ENCODE results near the gene BAX. TPM values are rescaled to one million over a fixed set of nuclear protein-coding genes. Genes with fewer than 3 reads are reported as not detected.

BAX gene
- total and polyA plus RNA-seq, 2 of the 13 experiments (the other 11 are each of a cell fraction or from before 2014, with no cell fraction given), result 139 to 176 TPM

GRCh38 chr19:48993175-48994034, 38.7 kb downstream of the BAX start, which contains the start of the genes GYS1 and RUVBL2 (continued):
- TF ChIP-seq FOXA3 (CRISPR knock-in tag; IDR thresholded peaks at IDR 0.05), result peak; percentile 20
- peak; percentile 73 for TF ChIP-seq SAP130 (CRISPR knock-in tag; IDR thresholded peaks at IDR 0.05; ENCODE audit: low read depth)
- TF ChIP-seq ETV5 (CRISPR knock-in tag; IDR thresholded peaks at IDR 0.05; ENCODE audit: borderline replicate concordance), result peak; percentile 58; the same call in 1 of the 2 replicates
- peak; percentile 75 for TF ChIP-seq ZNF687 (CRISPR knock-in tag; IDR thresholded peaks at IDR 0.05)
- TF ChIP-seq XBP1 (CRISPR knock-in tag; IDR thresholded peaks at IDR 0.05), result no peak
- peak; percentile 27 for TF ChIP-seq SRSF1 (optimal IDR thresholded peaks at IDR 0.05; ENCODE audit: low read depth, low read length)
- no peak for TF ChIP-seq ZNF724P (CRISPR knock-in tag; IDR thresholded peaks at IDR 0.05; ENCODE audit: borderline replicate concordance)
- 0 out of 2 replicates have a peak, but pooled peaks have one; percentile 47 for TF ChIP-seq ZFP1 (CRISPR knock-in tag; IDR thresholded peaks at IDR 0.05)
- TF ChIP-seq PATZ1 (CRISPR knock-in tag; IDR thresholded peaks at IDR 0.05), result peak; percentile 64
- TF ChIP-seq SPEN (CRISPR knock-in tag; IDR thresholded peaks at IDR 0.05; ENCODE audit: low read depth), result peak; percentile 42
- 0 out of 2 replicates have a peak, but pooled peaks have one; percentile 56 for TF ChIP-seq THAP9 (CRISPR knock-in tag; IDR thresholded peaks at IDR 0.05; ENCODE audit: borderline replicate concordance)
- TF ChIP-seq NFATC3 (CRISPR knock-in tag; IDR thresholded peaks at IDR 0.05), result no peak
- TF ChIP-seq GATAD2A (CRISPR knock-in tag; IDR thresholded peaks at IDR 0.05), result peak; percentile 82
- no peak for TF ChIP-seq EP300 (IDR thresholded peaks at IDR 0.05; ENCODE audit: low read depth in 2 of 2, low read length in 2 of 2)
- peak; percentile 21; the same call in 1 of the 2 replicates for TF ChIP-seq EP300 (CRISPR knock-in tag; IDR thresholded peaks at IDR 0.05; ENCODE audit: borderline replicate concordance)
- peak; percentile 65; the same call in 1 of the 2 replicates for TF ChIP-seq ZNF619 (CRISPR knock-in tag; IDR thresholded peaks at IDR 0.05)
